Activated CD4-positive, alpha-beta T cell treated with anti-CD3 and anti-CD28 coated beads, Interleukin-2, amount 10 ng/mL, durations not matched to agents 7 days and 5 days (primary cell): Measurements from ENCODE around the gene BCL2. TPM values are rescaled to one million over a fixed set of nuclear protein-coding genes. Genes with fewer than 3 reads are reported as not detected.
A peak's percentile ranks its signal among the peaks of the same experiment; 100 is the strongest.

Experiments
- CTCF ChIA-PET: fragments of 350-600 bp; sonication (Branson Sonifier 250); formaldehyde crosslinking; loops from one replicate; lab custom pipeline; 2021; ENCODE audit warnings: antibody characterized with exemption; lab: Charles Lee
- POLR2A ChIA-PET: fragments of 350-600 bp; sonication (Branson Sonifier 250); formaldehyde crosslinking; loops from one replicate; lab custom pipeline; 2021; ENCODE audit warnings: antibody characterized with exemption; lab: Charles Lee
- DNase-seq: peaks from one replicate; pipeline ENCODE4 v3.0.0-alpha.2; 2020
- H3K27ac Mint-ChIP-seq: one replicate; pipeline ENCODE4 v1.8.0; 2021; ENCODE audit warnings: mild to moderate bottlenecking, moderate library complexity, mixed read lengths
- H3K27me3 Mint-ChIP-seq: one replicate; pipeline ENCODE4 v1.8.0; 2021; ENCODE audit warnings: mixed read lengths
- H3K36me3 Mint-ChIP-seq: one replicate; pipeline ENCODE4 v1.8.0; 2021; ENCODE audit warnings: low read depth, mixed read lengths
- H3K4me1 Mint-ChIP-seq: one replicate; pipeline ENCODE4 v1.8.0; 2021; ENCODE audit warnings: mixed read lengths
- H3K4me3 Mint-ChIP-seq: one replicate; pipeline ENCODE4 v1.8.0; 2021; ENCODE audit warnings: mild to moderate bottlenecking, moderate library complexity, mixed read lengths
- H3K9me3 Mint-ChIP-seq: one replicate; pipeline ENCODE4 v1.8.0; 2021; ENCODE audit warnings: mixed read lengths
- total RNA-seq, 2 experiments: library from RNA; stranded (reverse); gene quantifications; one replicate each; pipeline ENCODE4 v1.2.3, GENCODE V29; 2021

Gene BCL2
- total RNA-seq, 2 experiments from 2014 or later: 113 to 119 TPM

- ChIA-PET CTCF (interaction anchor here (0.7 to 1.9 kb wide), 9 partner anchors 8 to 186 kb away, joined by 3 to 7 read pairs (median 3); no protein-coding TSS in a partner anchor), POLR2A (no interaction called here)
- no peaks in the 10 kb centered on the region for H3K9me3 Mint-ChIP-seq
- no peak for DNase-seq
- peak overlapping the region; percentile 99 for H3K4me3 Mint-ChIP-seq
- H3K27me3 Mint-ChIP-seq: no peaks in the 10 kb centered on the region
- H3K36me3 Mint-ChIP-seq: peaks cover 80% of the 10 kb centered on the region
- H3K27ac Mint-ChIP-seq: peak overlapping the region; percentile 37
- peaks cover 57% of the 10 kb centered on the region for H3K4me1 Mint-ChIP-seq
Observed at GRCh38 chr18:63315131-63315662, 4.4 kb downstream of the BCL2 start.

- Mint-ChIP-seq H3K4me1 (peaks cover 64% of the 10 kb centered on the region), H3K27ac (peak overlapping the region; percentile 68), H3K27me3 (no peaks in the 10 kb centered on the region)
Observed at GRCh38 chr18:63314062-63314790, 5.3 kb downstream of the BCL2 start.

GRCh38 chr18:63313396-63313917 lies 6.1 kb downstream of the BCL2 start:
- Mint-ChIP-seq H3K36me3 (peaks cover 78% of the 10 kb centered on the region), H3K27ac (peak overlapping the region; percentile 48), H3K4me1 (peaks cover 68% of the 10 kb centered on the region), H3K9me3 (no peaks in the 10 kb centered on the region), H3K27me3 (no peaks in the 10 kb centered on the region), H3K4me3 (peak overlapping the region; percentile 99)
- DNase-seq: no peak
- CTCF ChIA-PET: interaction anchor here (1.0 to 1.9 kb wide), 3 partner anchors 38 to 159 kb away, joined by 3 to 7 read pairs (median 5); no protein-coding TSS in a partner anchor
- POLR2A ChIA-PET: no interaction called here

More at GRCh38 chr18:63314062-63314790, 5.3 kb downstream of the BCL2 start:
- CTCF ChIA-PET: interaction anchor here (0.7 to 1.9 kb wide), 6 partner anchors 8 to 185 kb away, joined by 3 to 7 read pairs (median 3); no protein-coding TSS in a partner anchor
- POLR2A ChIA-PET: no interaction called here
- H3K9me3 Mint-ChIP-seq: no peaks in the 10 kb centered on the region
- DNase-seq: no peak
- H3K36me3 Mint-ChIP-seq: peaks cover 84% of the 10 kb centered on the region
- H3K4me3 Mint-ChIP-seq: peak overlapping the region; percentile 99

GRCh38 chr18:63312737-63313395 lies 6.7 kb downstream of the BCL2 start:
- Mint-ChIP-seq H3K4me3 (peak overlapping the region; percentile 99), H3K4me1 (peaks cover 73% of the 10 kb centered on the region), H3K9me3 (no peaks in the 10 kb centered on the region), H3K36me3 (peaks cover 79% of the 10 kb centered on the region), H3K27me3 (no peaks in the 10 kb centered on the region), H3K27ac (no peak overlapping the region)
- CTCF ChIA-PET: interaction anchor here (1.0 kb wide), 1 partner anchor 39 kb away, joined by 3 read pairs; no protein-coding TSS in a partner anchor
- POLR2A ChIA-PET: no interaction called here
- no peak for DNase-seq

- H3K27me3 Mint-ChIP-seq: no peaks in the 10 kb centered on the region
- H3K4me3 Mint-ChIP-seq: no peak overlapping the region
- ChIA-PET CTCF (interaction anchor here (1.0 kb wide), 2 partner anchors 19 to 175 kb away, joined by 4 read pairs; no protein-coding TSS in a partner anchor), POLR2A (no interaction called here)
- DNase-seq: no peak
- peaks cover 81% of the 10 kb centered on the region for H3K4me1 Mint-ChIP-seq
- H3K27ac Mint-ChIP-seq: no peak overlapping the region
- H3K9me3 Mint-ChIP-seq: no peaks in the 10 kb centered on the region
- H3K36me3 Mint-ChIP-seq: peaks cover 75% of the 10 kb centered on the region
Observed at GRCh38 chr18:63312019-63312409, 7.6 kb downstream of the BCL2 start.

GRCh38 chr18:63311118-63312018 lies 8.2 kb downstream of the BCL2 start:
- POLR2A ChIA-PET: no interaction called here
- Mint-ChIP-seq H3K9me3 (no peaks in the 10 kb centered on the region), H3K27me3 (no peaks in the 10 kb centered on the region), H3K27ac (no peak overlapping the region), H3K4me3 (no peak overlapping the region), H3K36me3 (peaks cover 76% of the 10 kb centered on the region), H3K4me1 (peaks cover 87% of the 10 kb centered on the region)
- DNase-seq: no peak
- CTCF ChIA-PET: interaction anchor here (0.8 to 1.2 kb wide), 4 partner anchors 10 to 175 kb away, joined by 3 to 4 read pairs (median 4); no protein-coding TSS in a partner anchor

GRCh38 chr18:63309422-63309821 lies 10.1 kb downstream of the BCL2 start:
- no peak for DNase-seq
- Mint-ChIP-seq H3K4me1 (peaks cover 88% of the 10 kb centered on the region), H3K9me3 (no peaks in the 10 kb centered on the region), H3K36me3 (peaks cover 74% of the 10 kb centered on the region), H3K4me3 (no peak overlapping the region), H3K27me3 (no peaks in the 10 kb centered on the region), H3K27ac (peak overlapping the region; percentile 46)
- POLR2A ChIA-PET: no interaction called here
- CTCF ChIA-PET: no interaction called here

- Mint-ChIP-seq H3K4me3 (no peak overlapping the region), H3K36me3 (peaks cover 67% of the 10 kb centered on the region), H3K4me1 (peaks cover 84% of the 10 kb centered on the region), H3K27me3 (no peaks in the 10 kb centered on the region), H3K27ac (peak overlapping the region; percentile 21), H3K9me3 (no peaks in the 10 kb centered on the region)
- DNase-seq: no peak
- ChIA-PET CTCF (interaction anchor here (0.5 to 3.4 kb wide), 2 partner anchors 11 to 73 kb away, joined by 3 to 30 read pairs; partner anchors contain the start of gene BCL2), POLR2A (no interaction called here)
Observed at GRCh38 chr18:63307551-63308200, 11.9 kb downstream of the BCL2 start.

GRCh38 chr18:63306819-63307550 lies 12.6 kb downstream of the BCL2 start:
- POLR2A ChIA-PET: no interaction called here

GRCh38 chr18:63306249-63306648 lies 13.3 kb downstream of the BCL2 start:
- CTCF ChIA-PET: interaction anchor here (0.8 to 3.4 kb wide), 7 partner anchors 8 to 290 kb away, joined by 3 to 30 read pairs (median 3); partner anchors contain the start of gene BCL2
- DNase-seq: no peak
- Mint-ChIP-seq H3K4me1 (peaks cover 84% of the 10 kb centered on the region), H3K9me3 (no peaks in the 10 kb centered on the region), H3K27me3 (no peaks in the 10 kb centered on the region), H3K36me3 (peaks cover 66% of the 10 kb centered on the region), H3K4me3 (no peak overlapping the region), H3K27ac (peak overlapping the region; percentile 0)
- POLR2A ChIA-PET: interaction anchor here (0.6 kb wide), 1 partner anchor 139 kb away, joined by 3 read pairs; no protein-coding TSS in a partner anchor

More at GRCh38 chr18:63306819-63307550, 12.6 kb downstream of the BCL2 start:
- H3K36me3 Mint-ChIP-seq: peaks cover 66% of the 10 kb centered on the region
- no peaks in the 10 kb centered on the region for H3K9me3 Mint-ChIP-seq
- CTCF ChIA-PET: interaction anchor here (0.5 to 3.4 kb wide), 7 partner anchors 8 to 291 kb away, joined by 3 to 30 read pairs (median 3); partner anchors contain the start of gene BCL2
- H3K4me3 Mint-ChIP-seq: no peak overlapping the region
- no peak for DNase-seq
- H3K27ac Mint-ChIP-seq: no peak overlapping the region
- H3K27me3 Mint-ChIP-seq: no peaks in the 10 kb centered on the region
- H3K4me1 Mint-ChIP-seq: peaks cover 84% of the 10 kb centered on the region

- H3K36me3 Mint-ChIP-seq: peaks cover 77% of the 10 kb centered on the region
Observed at GRCh38 chr18:63303547-63303946, 16.0 kb downstream of the BCL2 start.

More at GRCh38 chr18:63303547-63303946, 16.0 kb downstream of the BCL2 start:
- peak overlapping the region; percentile 68 for H3K27ac Mint-ChIP-seq
- ChIA-PET POLR2A (no interaction called here), CTCF (interaction anchor here (2.1 to 4.2 kb wide), 2 partner anchors 11 to 14 kb away, joined by 7 to 22 read pairs; no protein-coding TSS in a partner anchor)
- H3K4me1 Mint-ChIP-seq: peaks cover 90% of the 10 kb centered on the region
- no peak for DNase-seq
- H3K4me3 Mint-ChIP-seq: no peak overlapping the region
- no peaks in the 10 kb centered on the region for H3K9me3 Mint-ChIP-seq
- H3K27me3 Mint-ChIP-seq: no peaks in the 10 kb centered on the region
